GM12878 (cell line): Measurements from ENCODE around the gene DYNC2LI1.

Experiments used
- BCL3 ChIP-seq: IDR thresholded peaks from 2 replicates; pipeline ENCODE4 v1.6.1; 2011; ENCODE audit warnings: borderline replicate concordance, low read depth, mild to moderate bottlenecking, moderate library complexity, low read length; ENCODE audit not compliant: insufficient read depth, poor library complexity, severe bottlenecking
- CTCF ChIP-seq, 3 experiments: IDR thresholded peaks in 2 of 3; conservative IDR thresholded peaks in 1 of 3; 2 replicates each; pipeline ENCODE4 v1.5.1; 2011; ENCODE audit warnings: low read depth in 3 of 3, low read length in 3 of 3, mild to moderate bottlenecking in 3 of 3, control low read depth in 2 of 3, moderate library complexity in 2 of 3, inconsistent platforms in 1 of 3, mixed read lengths in 1 of 3; ENCODE audit not compliant: control insufficient read depth in 2 of 3, insufficient read depth in 1 of 3; ENCODE audit errors: extremely low read depth in 1 of 3
- MXI1 ChIP-seq: fragments of 150-350 bp; IDR thresholded peaks from 2 replicates; pipeline ENCODE4 v1.6.1; 2011; ENCODE audit warnings: low read depth, mild to moderate bottlenecking, inconsistent platforms, low read length, improper control_type of control experiment
- POLR2AphosphoS5 ChIP-seq: IDR thresholded peaks from 2 replicates; pipeline ENCODE4 v1.6.1; 2011; ENCODE audit warnings: mild to moderate bottlenecking, low read length, inconsistent platforms
- RAD21 ChIP-seq: IDR thresholded peaks from 2 replicates; pipeline ENCODE4 v1.6.1; 2011; ENCODE audit warnings: mild to moderate bottlenecking, low read depth, low read length, moderate library complexity; ENCODE audit not compliant: insufficient read depth
- RELA ChIP-seq: fragments of 450-650 bp; IDR thresholded peaks from 2 replicates; pipeline ENCODE4 v1.8.0; 2014; ENCODE audit warnings: borderline replicate concordance; ENCODE audit not compliant: partially characterized antibody
- SP1 ChIP-seq: IDR thresholded peaks from one replicate; pipeline ENCODE4 v1.6.1; 2011; ENCODE audit warnings: low read depth, low read length
- USF2 ChIP-seq: IDR thresholded peaks from 2 replicates; pipeline ENCODE4 v1.6.1; 2011; ENCODE audit warnings: low read depth, low read length, improper control_type of control experiment, borderline replicate concordance
- WRNIP1 ChIP-seq: IDR thresholded peaks from 2 replicates; pipeline ENCODE4 v1.6.1; 2011; ENCODE audit warnings: low read depth, low read length, improper control_type of control experiment, borderline replicate concordance

GRCh38 chr2:43812947-43813346 is 39.1 kb downstream of the DYNC2LI1 start:
- TF ChIP-seq WRNIP1 (no peak), MXI1 (no peak), RAD21 (no peak), SP1 (no peak), BCL3 (no peak), POLR2AphosphoS5 (no peak), RELA (no peak), CTCF (IDR thresholded peaks at IDR 0.05 in 2 of 3, conservative IDR thresholded peaks at IDR 0.05 in 1 of 3; ENCODE audit: control insufficient read depth in 2 of 3, extremely low read depth in 1 of 3, insufficient read depth in 1 of 3, low read depth in 3 of 3, low read length in 3 of 3) (no peak), USF2 (no peak)
